H1 (cell line): ENCODE data around the gene ICAM3. TPM values are rescaled to one million over a fixed set of nuclear protein-coding genes. Genes with fewer than 3 reads are reported as not detected.

ENCODE experiments used
- CTCF ChIA-PET: fragments of 300-600 bp; sonication (Branson Sonifier 250); formaldehyde crosslinking; loops from one replicate; lab custom pipeline; 2021; ENCODE audit not compliant: partially characterized antibody; lab: Charles Lee
- POLR2A ChIA-PET: fragments of 300-600 bp; sonication (Branson Sonifier 250); formaldehyde crosslinking; loops from one replicate; lab custom pipeline; 2021; ENCODE audit warnings: inconsistent platforms; ENCODE audit not compliant: partially characterized antibody; lab: Charles Lee
- DNase-seq, 2 experiments: peaks; one replicate each; pipeline versions ENCODE4 v3.0.0 to v3.0.0-alpha.2; 2010 to 2022; ENCODE audit warnings: low spot score in 2 of 2, low read depth in 1 of 2, mixed read lengths in 1 of 2
- FAIRE-seq: peaks from 2 replicates; lab custom pipeline; 2011; peaks lifted over from hg19 to GRCh38; lab: Jason Lieb, UNC
- H2AFZ ChIP-seq: 2 replicates; pipeline ENCODE4 v1.8.1; 2012; ENCODE audit warnings: low read length, inconsistent platforms
- H2AK5ac ChIP-seq: 2 replicates; pipeline ENCODE4 v1.6.1; 2013; ENCODE audit warnings: low read depth, low read length
- H2BK120ac ChIP-seq: replicated peaks from 2 replicates; pipeline ENCODE3; 2013; ENCODE audit warnings: low read depth, low read length, inconsistent platforms
- H2BK12ac ChIP-seq: 2 replicates; pipeline ENCODE4 v1.6.1; 2013; ENCODE audit warnings: low read depth, low read length
- H2BK15ac ChIP-seq: 2 replicates; pipeline ENCODE4 v1.6.1; 2013; ENCODE audit warnings: low read length
- H2BK20ac ChIP-seq: 2 replicates; pipeline ENCODE4 v1.6.1; 2013; ENCODE audit warnings: low read length
- H2BK5ac ChIP-seq: 2 replicates; pipeline ENCODE4 v1.6.1; 2013; ENCODE audit warnings: low read depth, low read length
- H3K14ac ChIP-seq: 2 replicates; pipeline ENCODE4 v1.6.1; 2013; ENCODE audit warnings: inconsistent platforms; ENCODE audit not compliant: insufficient read length
- H3K18ac ChIP-seq: 2 replicates; pipeline ENCODE4 v1.6.1; 2013; ENCODE audit warnings: low read length; ENCODE audit errors: extremely low read depth
- H3K23ac ChIP-seq: 2 replicates; pipeline ENCODE4 v1.6.1; 2013; ENCODE audit warnings: inconsistent platforms; ENCODE audit not compliant: insufficient read length
- H3K23me2 ChIP-seq: 2 replicates; pipeline ENCODE4 v1.6.1; 2013; ENCODE audit warnings: low read depth, low read length
- H3K27ac ChIP-seq: 2 replicates; pipeline ENCODE4 v1.6.1; 2011; ENCODE audit warnings: low read depth, low read length, inconsistent platforms
- H3K27me3 ChIP-seq, 4 experiments: replicated peaks in 1 of 4; 1 replicate in 1 of 4; 2 replicates in 3 of 4; pipeline versions ENCODE4 v1.6.1 to v1.8.1; 2011 to 2013; ENCODE audit warnings: low read length in 3 of 4, mild to moderate bottlenecking in 3 of 4, inconsistent platforms in 2 of 4, mixed read lengths in 2 of 4, moderate library complexity in 1 of 4; ENCODE audit not compliant: control insufficient read depth in 3 of 4, insufficient read depth in 3 of 4; ENCODE audit errors: extremely low read depth in 1 of 4
- H3K36me3 ChIP-seq, 4 experiments: 2 replicates each; pipeline versions ENCODE4 v1.6.1 to v1.8.1; 2011 to 2013; ENCODE audit warnings: mild to moderate bottlenecking in 4 of 4, low read length in 3 of 4, moderate library complexity in 2 of 4, control low read depth in 1 of 4, inconsistent platforms in 1 of 4; ENCODE audit not compliant: insufficient read depth in 4 of 4, control insufficient read depth in 2 of 4
- H3K4ac ChIP-seq: replicated peaks from 2 replicates; pipeline ENCODE3; 2013; ENCODE audit warnings: low read length, low read depth, mixed read lengths, inconsistent platforms; ENCODE audit not compliant: insufficient read length
- H3K4me1 ChIP-seq, 4 experiments: replicated peaks in 1 of 4; 1 replicate in 1 of 4; 2 replicates in 3 of 4; pipeline versions ENCODE4 v1.6.1 to v1.8.1; 2011 to 2013; ENCODE audit warnings: low read length in 3 of 4, inconsistent platforms in 2 of 4, mixed read lengths in 1 of 4; ENCODE audit not compliant: insufficient read depth in 4 of 4, control insufficient read depth in 3 of 4
- H3K4me2 ChIP-seq, 2 experiments: 2 replicates each; pipeline versions ENCODE4 v1.6.1 to v1.8.1; 2011 to 2013; ENCODE audit warnings: low read depth in 2 of 2, low read length in 2 of 2, control low read depth in 1 of 2, inconsistent platforms in 1 of 2, mild to moderate bottlenecking in 1 of 2; ENCODE audit not compliant: insufficient read depth in 1 of 2
- H3K4me3 ChIP-seq, 4 experiments: fragments of 200-600, 300-600 bp in 1 of 4; sonication (generic), shearing (Covaris generic), sonication (Bioruptor Twin) in 1 of 4; 2 replicates each; pipeline versions ENCODE4 v1.5.1 to v1.8.1; 2011 to 2016; ENCODE audit warnings: low read length in 4 of 4, low read depth in 3 of 4, control low read depth in 2 of 4, inconsistent platforms in 2 of 4, mild to moderate bottlenecking in 2 of 4, mixed read lengths in 1 of 4, moderate library complexity in 1 of 4; ENCODE audit not compliant: insufficient read depth in 2 of 4; ENCODE audit errors: extremely low read depth in 1 of 4
- H3K56ac ChIP-seq: replicated peaks from 2 replicates; pipeline ENCODE3; 2013; ENCODE audit warnings: low read depth, mild to moderate bottlenecking, mixed read lengths, low read length, inconsistent platforms; ENCODE audit not compliant: insufficient read length
- H3K79me1 ChIP-seq: 2 replicates; pipeline ENCODE4 v1.6.1; 2013; ENCODE audit warnings: low read depth, low read length, control low read depth
- H3K79me2 ChIP-seq, 2 experiments: 2 replicates each; pipeline versions ENCODE4 v1.6.1 to v1.8.1; 2012 to 2013; ENCODE audit warnings: low read length in 2 of 2, mild to moderate bottlenecking in 2 of 2, inconsistent platforms in 1 of 2; ENCODE audit not compliant: insufficient read depth in 2 of 2, control insufficient read depth in 1 of 2
- H3K9ac ChIP-seq, 4 experiments: replicated peaks in 1 of 4; 1 replicate in 1 of 4; 2 replicates in 3 of 4; pipeline versions ENCODE4 v1.6.1 to v1.8.1; 2011 to 2013; ENCODE audit warnings: low read depth in 3 of 4, low read length in 3 of 4, control low read depth in 2 of 4, mild to moderate bottlenecking in 2 of 4, moderate library complexity in 2 of 4, inconsistent platforms in 1 of 4; ENCODE audit errors: extremely low read depth in 1 of 4
- H3K9me3 ChIP-seq, 2 experiments: 2 replicates each; pipeline versions ENCODE4 v1.6.1 to v1.8.1; 2012 to 2013; ENCODE audit warnings: mild to moderate bottlenecking in 2 of 2, moderate library complexity in 2 of 2, control low read depth in 1 of 2, inconsistent platforms in 1 of 2, low read depth in 1 of 2, low read length in 1 of 2, mixed read lengths in 1 of 2; ENCODE audit not compliant: insufficient read depth in 2 of 2
- H4K20me1 ChIP-seq, 2 experiments: replicated peaks in 1 of 2; 2 replicates each; pipeline versions ENCODE3 to v1.8.1; 2011 to 2013; ENCODE audit warnings: inconsistent platforms in 2 of 2, low read length in 2 of 2, mild to moderate bottlenecking in 1 of 2; ENCODE audit not compliant: insufficient read depth in 2 of 2, control insufficient read depth in 1 of 2
- H4K5ac ChIP-seq: 2 replicates; pipeline ENCODE4 v1.6.1; 2013; ENCODE audit warnings: low read length, low read depth, mixed read lengths, inconsistent platforms; ENCODE audit not compliant: insufficient read length
- H4K8ac ChIP-seq: 2 replicates; pipeline ENCODE4 v1.8.0; 2013; ENCODE audit warnings: mild to moderate bottlenecking, moderate library complexity, low read length, inconsistent platforms; ENCODE audit not compliant: insufficient read depth; ENCODE audit errors: extremely low read depth
- H4K91ac ChIP-seq: replicated peaks from 2 replicates; pipeline ENCODE3; 2013; ENCODE audit warnings: low read length, mixed read lengths, inconsistent platforms; ENCODE audit not compliant: insufficient read length
- KDM4A ChIP-seq: IDR thresholded peaks from one replicate; pipeline ENCODE4 v1.7.1; 2012; ENCODE audit warnings: low read depth, mild to moderate bottlenecking, moderate library complexity, low read length, inconsistent platforms; ENCODE audit not compliant: severe bottlenecking
- TCF12 ChIP-seq: IDR thresholded peaks from 2 replicates; pipeline ENCODE4 v1.6.1; 2011; ENCODE audit warnings: low read depth, mild to moderate bottlenecking, low read length
- YY1 ChIP-seq: IDR thresholded peaks from 2 replicates; pipeline ENCODE4 v1.6.1; 2011; ENCODE audit warnings: low read depth, mild to moderate bottlenecking, low read length
- WGBS, 2 experiments: shearing (Covaris generic) in 1 of 2; methylation state at CpG; one replicate each; pipeline versions ENCODE4 v1.1.6 to v1.1.7; 2013 to 2015; ENCODE audit warnings: low lambda C conversion rate in 2 of 2, mixed read lengths in 2 of 2, inconsistent platforms in 1 of 2, low coverage in 1 of 2, missing lambda C conversion rate in 1 of 2; ENCODE audit not compliant: insufficient replicate concordance in 2 of 2, insufficient coverage in 1 of 2, insufficient read length in 1 of 2; ENCODE audit errors: extremely low coverage in 1 of 2, missing lambda C conversion rate in 1 of 2; 5-methylcytosine and 5-hydroxymethylcytosine counted together
- polyA plus RNA-seq, 7 experiments: library from polyadenylated mRNA; depleted of rRNA in 3 of 7; stranded (reverse) in 5 of 7; unstranded in 2 of 7; fragments of >200 nt in 5 of 7; fragments of 200-250 nt in 2 of 7; gene quantifications; 1 replicate in 5 of 7; 2 replicates in 1 of 7; 4 replicates in 1 of 7; pipeline versions ENCODE4 v1.2.1 to v1.2.3, GENCODE V29; 2011 to 2013; ENCODE audit warnings: missing spikeins in 2 of 7, mixed read lengths in 2 of 7
- total RNA-seq: library from RNA; stranded (reverse); fragmentation: NEBNext Ultra II Directional; extraction: Animal tissue kit (Norgen Biotek cat#: 25700); gene quantifications from 2 replicates; pipeline ENCODE4 v1.2.1, GENCODE V29; 2021

The ICAM3 gene
- total and polyA plus RNA-seq, 2 of the 8 experiments (the other 6 are each of a cell fraction or from before 2014, with no cell fraction given), result 15.4 to 16.5 TPM

DNA sequence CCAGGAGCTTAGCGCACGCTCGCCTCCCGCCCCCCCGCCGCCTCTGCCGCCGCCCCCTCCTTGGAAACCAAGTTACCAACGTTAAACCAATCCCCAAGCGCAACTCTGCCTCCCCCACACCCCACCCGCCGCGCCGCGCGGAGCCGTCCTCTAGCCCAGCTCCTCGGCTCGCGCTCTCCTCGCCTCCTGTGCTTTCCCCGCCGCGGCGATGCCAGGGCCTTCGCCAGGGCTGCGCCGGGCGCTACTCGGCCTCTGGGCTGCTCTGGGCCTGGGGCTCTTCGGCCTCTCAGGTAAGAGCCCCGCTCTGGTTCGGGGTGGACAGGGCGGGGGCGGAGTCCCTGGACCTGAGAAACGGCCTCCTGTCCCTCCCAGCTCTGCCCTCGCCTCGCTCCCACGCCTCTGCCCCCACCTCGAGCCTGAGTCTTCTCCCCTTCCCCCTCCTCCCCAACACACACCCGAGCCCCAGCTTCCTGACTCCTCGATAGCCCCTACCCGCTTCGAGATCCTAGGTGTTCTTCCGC lies 49.5 kb downstream of the ICAM3 start, which contains the start of gene ICAM5:
Gene ICAM5 (plus strand): TSS at position 117 of the 521 bp plus-strand sequence. CDS start 92 bp downstream, at position 209.
- Histone ChIP-seq H3K4ac (no peak within 1 kb of the TSS), H2BK15ac (peak within 1 kb of the TSS; percentile 97; the same call in 1 of the 2 replicates), H2BK5ac (0 out of 2 replicates have a peak within 1 kb of the TSS, but pooled peaks have one; percentile 12), H2BK20ac (no peak within 1 kb of the TSS), H3K36me3 (no peaks in the 10 kb centered on the region)
- CTCF ChIA-PET, result interaction anchor here (0.8 to 11.6 kb wide), 15 partner anchors 9 to 114 kb away, joined by 3 to 94 read pairs (median 6); partner anchors contain the start of genes CDC37, ICAM1, RAVER1 and ZGLP1
- TF ChIP-seq KDM4A (peak; percentile 1), TCF12 (no peak), YY1 (0 out of 2 replicates have a peak, but pooled peaks have one; percentile 0)
- TF ChIP-seq, all 59 proteins: peak for 2
- Histone ChIP-seq H3K9me3 (no peaks in the 10 kb centered on the region), H2BK12ac (peak within 1 kb of the TSS; percentile 72), H3K79me2 (no peaks in the 10 kb centered on the region), H3K79me1 (no peaks in the 10 kb centered on the region), H4K91ac (no peak within 1 kb of the TSS), H2BK120ac (no peak within 1 kb of the TSS), H3K27me3 (peaks cover 56 to 80% (median 70%) of the 10 kb centered on the region in 4 experiments), H3K18ac (peak within 1 kb of the TSS; percentile 71; the same call in 1 of the 2 replicates), H4K5ac (no peak within 1 kb of the TSS), H3K9ac (peak within 1 kb of the TSS in 2 of 4 experiments; percentile 25 to 28; a peak in 1 of 7 replicates), H2AFZ (peak within 1 kb of the TSS; percentile 54; the same call in 1 of the 2 replicates), H3K23ac (no peak within 1 kb of the TSS), H3K56ac (no peak within 1 kb of the TSS), H3K4me2 (peak within 1 kb of the TSS; percentile 81 to 100), H3K23me2 (peaks cover 31% of the 10 kb centered on the region; the same call in 1 of the 2 replicates), H3K27ac (no peak within 1 kb of the TSS), H3K4me3 (peak within 1 kb of the TSS; percentile 38 to 67 (median 60)), H2AK5ac (no peak within 1 kb of the TSS), H3K4me1 (peaks cover 0 to 43% (median 22%) of the 10 kb centered on the region in 4 experiments; a peak in 6 of 7 replicates), H4K8ac (peak within 1 kb of the TSS; percentile 72), H3K14ac (no peak within 1 kb of the TSS), H4K20me1 (peaks cover 0 to 22% of the 10 kb centered on the region in 2 experiments)
- POLR2A ChIA-PET, result interaction anchor here (0.7 to 3.4 kb wide), 17 partner anchors 9 to 112 kb away, joined by 3 to 15 read pairs (median 4); partner anchors contain the start of genes FDX2, ICAM1, MRPL4 and RAVER1
- DNase-seq (no peak), FAIRE-seq (no peak)
- 2% methylated on average over 34 of the region's 45 CpGs; no CpG with 5 or more reads in 1 of the 2 experiments for WGBS, 2 experiments
